Activated T-cell treated with anti-CD3 and anti-CD28 coated beads, Interleukin-2, amount 50 U/mL, for 1 hour (primary cell): ENCODE measurements around the gene ENKD1.

Experiments used
- DNase-seq: peaks from one replicate; pipeline ENCODE4 v3.0.0-alpha.2; 2020

Gene ENKD1

GRCh38 chr16:67662653-67663010 is 3.9 kb downstream of the ENKD1 start:
- no peak for DNase-seq

DNA sequence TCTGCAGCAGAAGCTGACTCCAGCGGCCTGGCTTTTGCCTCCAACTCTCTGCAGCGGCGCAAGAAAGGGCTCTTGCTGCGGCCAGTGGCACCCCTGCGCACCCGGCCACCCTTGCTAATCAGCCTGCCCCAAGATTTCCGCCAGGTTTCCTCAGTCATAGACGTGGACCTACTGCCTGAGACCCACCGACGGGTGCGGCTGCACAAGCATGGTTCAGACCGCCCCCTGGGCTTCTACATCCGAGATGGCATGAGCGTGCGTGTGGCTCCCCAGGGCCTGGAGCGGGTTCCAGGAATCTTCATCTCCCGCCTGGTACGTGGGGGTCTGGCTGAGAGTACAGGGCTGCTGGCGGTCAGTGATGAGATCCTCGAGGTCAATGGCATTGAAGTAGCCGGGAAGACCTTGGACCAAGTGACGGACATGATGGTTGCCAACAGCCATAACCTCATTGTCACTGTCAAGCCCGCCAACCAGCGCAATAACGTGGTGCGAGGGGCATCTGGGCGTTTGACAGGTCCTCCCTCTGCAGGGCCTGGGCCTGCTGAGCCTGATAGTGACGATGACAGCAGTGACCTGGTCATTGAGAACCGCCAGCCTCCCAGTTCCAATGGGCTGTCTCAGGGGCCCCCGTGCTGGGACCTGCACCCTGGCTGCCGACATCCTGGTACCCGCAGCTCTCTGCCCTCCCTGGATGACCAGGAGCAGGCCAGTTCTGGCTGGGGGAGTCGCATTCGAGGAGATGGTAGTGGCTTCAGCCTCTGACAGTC is 4.5 kb downstream of the ENKD1 start:
- DNase-seq, result no peak

DNA sequence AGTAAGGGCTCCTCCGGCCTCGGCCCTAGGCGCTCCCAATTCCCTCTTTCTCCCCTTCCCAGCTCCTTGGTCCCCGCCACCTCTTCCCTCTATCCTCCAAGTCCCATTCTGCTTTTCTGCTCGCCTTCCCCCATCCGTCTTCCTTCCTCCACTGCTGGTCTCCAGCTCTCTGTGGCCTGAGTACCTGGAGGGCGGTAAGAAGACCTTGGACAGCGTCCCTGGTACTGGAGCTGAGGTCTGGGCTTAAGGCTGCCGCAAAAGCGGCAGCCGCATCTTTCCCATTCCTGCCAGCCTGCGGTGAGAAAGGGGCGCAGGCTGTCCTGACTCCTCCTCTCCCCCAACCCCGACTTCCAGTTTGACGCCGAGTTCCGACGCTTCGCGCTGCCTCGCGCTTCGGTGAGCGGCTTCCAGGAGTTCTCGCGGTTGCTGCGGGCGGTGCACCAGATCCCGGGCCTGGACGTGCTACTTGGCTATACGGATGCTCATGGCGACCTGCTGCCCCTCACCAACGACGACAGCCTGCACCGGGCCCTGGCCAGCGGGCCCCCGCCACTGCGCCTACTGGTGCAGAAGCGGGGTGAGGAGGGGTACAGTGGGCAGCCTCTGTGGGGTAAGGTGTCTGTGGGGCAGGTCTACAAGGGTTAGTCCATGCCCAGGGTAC is 5.3 kb downstream of the ENKD1 start:
- DNase-seq, result no peak

DNA sequence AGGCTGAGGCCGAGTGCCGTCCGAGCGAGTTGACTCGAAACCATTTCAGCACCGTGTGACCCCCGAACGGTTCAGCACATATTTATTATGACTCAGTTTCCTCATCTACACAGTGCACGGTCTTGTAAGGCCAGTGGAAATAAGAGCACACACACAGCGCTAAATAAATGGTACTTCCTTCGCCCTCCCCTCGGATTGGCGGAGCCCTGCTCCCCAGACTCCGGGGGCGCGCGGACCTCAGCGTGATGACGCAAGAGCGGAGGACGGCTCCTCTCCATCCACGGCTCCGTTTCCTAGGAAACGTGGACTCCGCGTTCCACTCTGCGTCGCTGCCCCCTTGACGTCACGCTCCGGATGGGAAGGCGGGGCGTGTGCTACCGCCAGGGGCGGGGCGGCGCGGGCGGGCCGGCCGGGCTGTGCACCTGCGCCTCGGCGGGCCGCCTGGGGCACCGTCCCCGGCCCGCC is 6.0 kb downstream of the ENKD1 start, which contains the start of gene PARD6A:
TSS of gene PARD6A (plus strand) at position 397 of the 465 bp plus-strand sequence. CDS start 79 bp downstream, outside the sequence.
- peak; percentile 90 for DNase-seq

DNA sequence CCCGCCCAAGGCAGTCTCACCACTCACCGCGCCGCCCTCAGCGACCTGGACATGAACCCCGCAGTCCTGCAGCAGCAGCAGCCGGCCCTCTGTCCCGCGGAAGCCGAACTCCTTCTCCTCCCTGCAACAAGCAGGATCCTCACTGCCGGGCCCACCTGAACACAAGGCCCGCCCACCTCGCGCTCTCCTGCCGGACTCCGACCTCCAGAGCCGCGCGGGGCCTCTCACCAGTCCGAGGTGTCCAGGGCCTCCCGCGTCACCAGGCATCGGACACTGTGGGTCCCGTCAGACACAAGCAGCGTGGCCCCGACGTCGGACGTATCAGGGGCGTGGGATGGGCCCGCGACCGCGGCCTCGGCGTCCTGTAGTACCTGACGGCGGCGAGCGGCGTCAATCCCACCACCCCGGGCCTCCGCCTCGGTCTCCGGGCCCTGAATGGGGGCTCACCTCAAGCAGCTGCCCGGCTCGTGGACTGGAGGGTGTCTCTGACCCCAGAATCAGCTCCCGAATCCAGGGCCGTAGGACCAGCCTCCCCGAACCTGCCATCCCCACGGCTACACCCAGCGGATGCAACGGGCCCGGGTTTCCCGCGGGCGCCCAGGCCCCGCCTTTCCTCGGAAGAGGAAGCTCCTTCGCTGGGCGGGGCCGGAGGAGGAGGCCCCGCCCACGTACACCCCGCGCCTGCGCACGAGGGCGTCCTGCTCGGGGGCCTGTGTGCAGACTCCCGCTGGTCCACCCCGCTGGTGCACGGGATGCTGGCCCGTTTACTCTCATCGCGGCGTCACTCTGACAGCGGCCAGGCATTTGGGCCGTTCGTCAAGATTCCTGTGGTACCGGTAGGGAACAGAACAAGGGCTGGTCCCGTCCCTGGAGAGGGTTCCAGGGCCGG is 6.6 kb downstream of the ENKD1 start, which contains the start of gene ACD:
TSS of gene ACD (minus strand) at position 586 of the 889 bp plus-strand sequence. CDS start at position 546, 40 bp downstream.
- DNase-seq, result peak; percentile 95

DNA sequence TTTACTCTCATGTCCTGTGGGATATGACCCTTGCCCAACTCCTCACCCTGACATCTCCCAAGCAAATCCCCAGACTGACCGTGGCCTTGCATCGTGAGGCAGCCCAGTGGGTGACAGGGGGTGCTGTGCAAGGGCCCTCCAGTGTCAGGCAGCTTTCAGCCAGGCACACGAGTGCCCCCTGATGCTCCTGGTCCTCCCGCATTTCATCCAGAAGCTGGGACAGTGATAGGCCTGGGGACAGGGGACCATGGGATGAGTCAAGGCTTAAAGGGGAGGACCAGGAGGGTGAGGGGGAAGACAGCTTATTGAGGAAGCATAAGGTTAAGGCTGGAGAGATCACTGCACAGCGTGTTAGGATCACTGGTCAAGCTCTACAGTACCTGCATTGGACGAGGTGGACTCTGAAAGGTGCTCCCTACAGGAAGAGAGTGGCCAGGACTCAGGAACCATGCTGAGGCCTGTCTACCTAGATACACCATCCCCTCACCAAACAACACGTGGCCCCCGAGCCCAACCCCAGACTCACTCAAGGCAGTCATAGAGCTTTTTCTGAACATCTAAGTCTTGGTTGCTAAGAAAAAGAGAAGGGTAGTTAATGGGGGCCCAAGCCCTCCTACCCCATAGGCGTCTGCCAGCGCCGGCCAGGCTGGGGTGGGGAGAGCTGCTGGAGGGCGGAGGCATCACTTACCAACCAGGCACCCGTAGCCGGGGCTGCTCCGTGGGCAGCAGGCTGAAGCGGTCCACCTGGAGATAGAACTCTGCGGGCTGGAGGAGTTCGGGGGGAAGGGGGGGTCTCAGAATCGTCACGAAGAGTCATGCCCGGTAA is 7.5 kb downstream of the ENKD1 start:
- DNase-seq, result no peak

DNA sequence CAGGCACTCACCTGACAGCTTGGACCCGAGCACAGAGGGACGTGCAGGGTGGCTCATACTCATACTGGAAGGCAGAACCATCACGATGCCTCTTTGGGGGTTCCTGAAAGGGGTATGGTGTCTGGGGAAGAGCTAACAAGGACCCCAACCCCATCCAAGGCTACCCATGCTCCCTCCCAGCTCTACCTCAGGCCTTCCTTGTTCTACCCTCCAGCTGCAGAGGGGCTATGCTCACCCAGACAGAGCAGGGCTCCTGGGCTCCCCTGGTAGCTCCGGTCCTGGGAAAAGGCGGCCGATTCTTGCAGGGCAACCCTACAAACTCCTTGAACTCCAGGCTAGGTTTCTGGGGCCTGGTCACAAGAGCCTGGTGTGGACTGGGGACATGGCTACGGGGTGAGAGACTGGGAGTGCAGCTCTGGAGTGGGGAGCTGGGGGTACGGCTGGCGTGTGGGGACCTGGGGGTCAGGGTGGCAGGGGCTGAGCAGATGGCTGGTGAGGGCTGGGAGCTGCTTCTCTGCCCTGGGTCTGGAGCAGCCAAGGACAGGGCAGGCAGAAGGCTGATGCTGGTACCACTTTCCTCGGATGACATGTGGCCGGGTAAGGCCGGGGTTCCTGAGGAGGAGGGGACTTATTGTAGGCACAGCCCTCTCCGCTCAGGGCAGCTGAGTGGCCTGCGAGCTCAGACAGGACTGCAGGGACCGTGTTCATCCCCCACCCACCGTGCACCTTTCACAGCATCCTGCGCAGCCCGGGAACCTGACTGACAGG is 8.6 kb downstream of the ENKD1 start:
- no peak for DNase-seq

DNA sequence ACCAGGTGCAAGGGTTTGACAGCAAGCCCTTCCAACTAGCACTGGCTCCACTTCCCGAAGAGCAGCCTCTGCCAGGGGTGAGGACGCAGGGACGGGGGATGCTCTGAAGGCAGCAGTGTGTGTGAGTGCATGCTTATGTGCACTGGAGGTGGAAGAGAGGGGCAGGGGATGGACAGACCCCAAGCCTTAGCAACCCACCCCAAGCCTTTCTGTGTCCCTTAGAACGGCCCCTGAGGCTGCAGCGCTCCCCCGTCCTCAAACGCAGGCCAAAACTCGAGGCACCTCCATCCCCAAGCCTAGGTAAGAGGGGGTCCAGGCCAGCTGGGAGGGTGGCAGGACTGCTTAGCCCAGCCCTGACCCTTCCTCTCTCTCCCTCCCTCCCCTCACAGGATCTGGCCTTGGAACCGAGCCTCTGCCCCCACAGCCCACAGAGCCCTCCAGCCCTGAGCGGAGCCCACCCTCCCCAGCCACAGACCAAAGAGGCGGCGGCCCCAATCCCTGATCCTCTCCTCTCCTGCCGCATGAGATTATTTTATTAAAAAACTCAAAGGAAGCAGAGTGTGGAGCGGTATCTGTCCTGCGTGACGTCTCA is 9.4 kb downstream of the ENKD1 start:
- no peak for DNase-seq

GRCh38 chr16:67656344-67657016 is 10.1 kb downstream of the ENKD1 start:
- no peak for DNase-seq

- DNase-seq, result no peak
These were observed 11.2 kb downstream of the ENKD1 start for GRCh38 chr16:67655363-67655762.

DNA sequence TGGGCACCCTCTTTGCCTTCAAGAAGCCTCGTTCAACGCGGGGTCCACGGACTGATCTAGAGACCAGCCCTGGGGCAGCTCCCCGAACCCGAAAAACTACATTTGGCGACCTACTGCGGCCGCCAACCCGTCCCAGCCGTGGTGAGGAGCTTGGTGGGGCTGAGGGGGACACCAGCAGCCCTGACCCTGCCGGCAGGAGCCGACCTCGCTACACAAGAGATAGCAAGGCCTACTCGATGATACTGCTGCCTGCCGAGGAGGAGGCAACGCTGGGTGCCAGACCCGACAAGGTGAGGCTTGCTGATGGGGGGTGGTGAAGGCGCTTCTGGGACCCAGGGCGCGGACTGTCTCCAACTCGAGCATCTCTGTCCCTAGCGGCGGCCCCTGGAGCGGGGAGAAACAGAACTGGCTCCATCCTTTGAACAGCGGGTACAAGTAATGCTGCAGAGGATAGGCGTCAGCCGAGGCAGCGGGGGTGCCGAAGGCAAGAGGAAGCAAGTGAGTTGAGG is 12.1 kb downstream of the ENKD1 start:
- DNase-seq, result no peak

DNA sequence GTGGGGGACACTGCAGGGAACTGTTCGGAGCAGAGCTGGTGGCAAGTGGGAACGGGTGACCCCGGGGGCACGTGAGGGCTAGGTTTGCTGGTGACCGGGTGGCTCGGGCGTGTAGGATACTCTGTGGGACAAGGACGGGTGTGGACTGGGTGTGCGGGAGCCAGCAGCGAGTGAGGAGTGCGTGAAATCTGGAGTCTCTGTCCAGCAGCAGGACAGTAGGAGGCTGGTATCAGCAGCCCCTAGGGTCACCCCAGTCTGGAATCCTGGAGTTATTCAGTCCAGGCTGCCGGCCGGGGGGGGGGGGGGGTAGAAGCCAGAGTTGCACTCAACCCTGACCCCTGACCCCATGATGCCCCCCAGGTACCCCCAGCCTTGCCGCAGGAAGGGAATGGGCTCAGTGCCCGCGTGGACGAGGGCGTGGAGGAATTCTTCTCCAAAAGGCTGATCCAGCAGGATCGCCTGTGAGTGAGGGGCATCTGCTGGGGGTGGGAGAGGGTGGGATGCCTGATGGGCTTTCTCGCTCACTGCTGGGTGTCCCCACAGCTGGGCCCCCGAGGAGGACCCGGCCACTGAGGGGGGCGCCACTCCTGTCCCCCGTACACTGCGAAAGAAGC is 12.7 kb downstream of the ENKD1 start:
- no peak for DNase-seq

- DNase-seq, result no peak
These were observed 13.3 kb downstream of the ENKD1 start for GRCh38 chr16:67653128-67653788.

DNA sequence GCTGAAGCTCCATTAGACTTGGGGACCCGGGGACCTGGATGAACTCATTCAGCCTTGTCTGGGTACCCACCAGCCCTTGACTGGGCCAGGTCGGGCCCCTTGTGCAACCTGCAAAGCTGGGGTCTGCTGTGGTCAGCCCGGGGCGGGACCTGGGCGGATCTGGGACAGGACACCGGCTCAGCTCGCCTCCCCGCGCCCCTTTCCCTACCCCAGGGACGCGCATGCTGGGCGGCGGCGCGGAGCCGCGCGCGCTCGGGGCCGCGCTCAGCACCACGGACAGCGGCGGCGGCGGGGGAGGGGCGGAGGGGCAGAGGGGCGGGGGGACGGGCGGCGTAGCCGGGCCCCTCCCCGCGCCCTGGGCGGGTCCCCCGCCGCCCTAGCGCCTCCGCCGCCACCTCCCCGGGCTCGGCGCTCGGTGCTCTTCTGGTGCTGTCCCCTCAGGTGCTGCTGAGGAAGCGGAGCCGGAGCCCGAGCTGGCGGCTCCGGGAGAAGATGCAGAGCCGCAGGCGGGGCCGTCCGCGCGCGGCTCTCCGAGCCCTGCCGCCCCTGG is 13.9 kb downstream of the ENKD1 start:
- no peak for DNase-seq

- no peak for DNase-seq
These were observed 14.7 kb downstream of the ENKD1 start for GRCh38 chr16:67651847-67652246.

DNA sequence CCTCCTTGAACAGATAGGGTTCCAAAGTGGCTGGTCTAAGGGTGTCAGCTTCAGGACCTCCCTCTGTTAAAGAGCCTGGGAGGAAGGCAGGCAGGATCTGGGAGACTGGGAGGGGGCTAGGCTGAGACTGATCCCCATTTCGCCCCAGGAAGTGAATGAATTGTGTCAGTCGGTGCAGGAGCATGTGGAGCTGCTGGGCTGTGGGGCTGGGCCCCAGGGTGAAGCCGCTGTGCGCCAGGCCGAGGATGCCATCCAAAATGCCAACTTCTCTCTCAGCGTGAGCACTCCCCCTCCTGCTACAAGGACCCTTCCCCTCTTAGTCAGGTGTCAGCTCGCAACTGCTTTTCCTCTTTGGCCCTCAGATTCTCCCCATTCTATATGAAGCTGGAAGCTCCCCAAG is 15.5 kb downstream of the ENKD1 start:
- no peak for DNase-seq

GRCh38 chr16:67650023-67650422 is 16.5 kb downstream of the ENKD1 start:
- no peak for DNase-seq

DNA sequence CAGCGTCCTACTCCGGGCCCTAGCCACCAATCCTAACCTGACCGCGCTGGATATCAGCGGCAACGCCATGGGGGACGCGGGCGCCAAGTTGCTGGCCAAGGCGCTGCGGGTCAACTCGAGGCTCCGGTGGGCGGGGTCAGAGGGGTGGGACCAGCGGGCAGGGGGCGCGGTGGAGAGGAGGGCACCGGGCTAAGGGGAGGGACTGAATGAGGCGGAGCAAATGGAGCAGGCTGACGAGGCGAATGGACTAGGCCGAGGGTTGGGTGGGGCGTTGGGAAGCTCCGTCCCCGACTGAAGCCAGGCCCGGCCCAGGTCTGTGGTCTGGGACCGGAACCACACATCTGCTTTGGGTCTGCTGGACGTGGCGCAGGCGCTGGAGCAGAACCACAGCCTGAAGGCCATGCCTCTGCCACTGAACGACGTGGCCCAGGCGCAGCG is 17.0 kb downstream of the ENKD1 start:
- no peak for DNase-seq
